Cardiac fibroblast (primary cell): ENCODE measurements around the gene MPEG1.
A peak's percentile ranks its signal among the peaks of the same experiment; 100 is the strongest.

Source experiments
- DNase-seq, 2 donors: peaks; one replicate each; pipeline versions ENCODE4 v3.0.0 to v3.0.0-alpha.2; 2010; ENCODE audit warnings: low read depth in 2 of 2
- H3K4me3 ChIP-seq, 2 donors: replicated peaks in 1 of 2; 1 replicate in 1 of 2; 2 replicates in 1 of 2; pipeline ENCODE4 v1.5.1; 2011; ENCODE audit warnings: low read depth in 2 of 2, low read length in 2 of 2, mild to moderate bottlenecking in 2 of 2, moderate library complexity in 1 of 2
- CTCF ChIP-seq: IDR thresholded peaks from one replicate; pipeline ENCODE4 v1.5.1; 2011; ENCODE audit warnings: low read depth, mild to moderate bottlenecking, low read length, inconsistent platforms

The MPEG1 gene

GRCh38 chr11:59254286-59254685, 41.6 kb upstream of the MPEG1 start:
- no peak for DNase-seq
- no peak for TF ChIP-seq CTCF
- no peak overlapping the region for H3K4me3 ChIP-seq

- H3K4me3 ChIP-seq = no peak overlapping the region
- DNase-seq = no peak
- TF ChIP-seq CTCF = no peak
Measured at GRCh38 chr11:59253001-59253400, 40.3 kb upstream of the MPEG1 start.

- DNase-seq = no peak
- no peak overlapping the region for H3K4me3 ChIP-seq
- TF ChIP-seq CTCF = no peak
Measured at GRCh38 chr11:59249535-59249934, 36.8 kb upstream of the MPEG1 start.

- H3K4me3 ChIP-seq = no peak overlapping the region
- peak; percentile 62 to 81 for DNase-seq
- no peak for TF ChIP-seq CTCF
Measured at GRCh38 chr11:59247531-59248227, 35.0 kb upstream of the MPEG1 start.

- no peak for TF ChIP-seq CTCF
- no peak for DNase-seq
Measured at GRCh38 chr11:59243633-59244032, 30.9 kb upstream of the MPEG1 start.

GRCh38 chr11:59240322-59240721, 27.6 kb upstream of the MPEG1 start:
- no peak for DNase-seq
- H3K4me3 ChIP-seq = no peak overlapping the region
- TF ChIP-seq CTCF = no peak

More at GRCh38 chr11:59243633-59244032, 30.9 kb upstream of the MPEG1 start:
- H3K4me3 ChIP-seq = no peak overlapping the region

GRCh38 chr11:59226396-59226795, 13.7 kb upstream of the MPEG1 start:
- H3K4me3 ChIP-seq = no peak overlapping the region
- TF ChIP-seq CTCF = no peak
- DNase-seq = peak in 1 of 2 donors; percentile 32
